GM10266 (cell line): Measurements from ENCODE around the gene SMIM38.
"Not testable (repeated sequence)": the region's sequence is repeated elsewhere in the genome, so short reads cannot be mapped to it uniquely, and the experiment has no call there.

Source experiments
- DNase-seq: peaks from one replicate; pipeline ENCODE4 v3.0.0; 2012; ENCODE audit errors: extremely low spot score
- CTCF ChIP-seq: IDR thresholded peaks from 2 replicates; pipeline ENCODE4 v1.5.1; 2012; ENCODE audit warnings: mild to moderate bottlenecking, low read depth; ENCODE audit not compliant: control insufficient read depth, insufficient read depth; ENCODE audit errors: missing control alignments

The SMIM38 gene

GRCh38 chr11:69129647-69130046, 26.1 kb upstream of the SMIM38 start:
- no peak for TF ChIP-seq CTCF
- no peak for DNase-seq

- DNase-seq = no peak
- TF ChIP-seq CTCF = no peak
These were observed 25.1 kb upstream of the SMIM38 start for GRCh38 chr11:69130654-69131053.

GRCh38 chr11:69131121-69131566, 24.6 kb upstream of the SMIM38 start:
- no peak for TF ChIP-seq CTCF
- DNase-seq = no peak

- peak; percentile 64 for TF ChIP-seq CTCF
- peak; percentile 56 for DNase-seq
These were observed 24.0 kb upstream of the SMIM38 start for GRCh38 chr11:69131644-69132300.

- DNase-seq = no peak
- TF ChIP-seq CTCF = no peak
These were observed 23.4 kb upstream of the SMIM38 start for GRCh38 chr11:69132301-69132670.

GRCh38 chr11:69133251-69133650, 22.5 kb upstream of the SMIM38 start:
- DNase-seq = no peak
- TF ChIP-seq CTCF = no peak

GRCh38 chr11:69134182-69134581, 21.6 kb upstream of the SMIM38 start:
- not testable (repeated sequence) for DNase-seq

GRCh38 chr11:69134957-69135356, 20.8 kb upstream of the SMIM38 start:
- DNase-seq = no peak
- TF ChIP-seq CTCF = no peak
